GM18951 (cell line): Measurements from ENCODE around the gene KRTAP5-6.
"Not testable (repeated sequence)": the region's sequence is repeated elsewhere in the genome, so short reads cannot be mapped to it uniquely, and the experiment has no call there.

Experiments used
- POLR2A ChIP-seq: IDR thresholded peaks from 4 replicates; pipeline ENCODE4 v1.6.1; 2011; ENCODE audit warnings: mild to moderate bottlenecking; ENCODE audit not compliant: insufficient read length, insufficient read depth; ENCODE audit errors: extremely low read depth
- in situ Hi-C: fragments of 300-500 bp; cut with MboI; formaldehyde crosslinking; loops from one replicate; pipeline ENCODE4 v1.12.0; 2022; ENCODE audit warnings: low sequenced_read_pairs, mixed read lengths, inconsistent platforms; ENCODE audit not compliant: unreplicated experiment

Gene KRTAP5-6

GRCh38 chr11:1669546-1670218, 27.3 kb upstream of the KRTAP5-6 start:
- in situ Hi-C loops: no loop called here

GRCh38 chr11:1670457-1670856, 26.5 kb upstream of the KRTAP5-6 start:
- in situ Hi-C loops: not testable (repeated sequence)

More at GRCh38 chr11:1669546-1670218, 27.3 kb upstream of the KRTAP5-6 start:
- no peak for TF ChIP-seq POLR2A

GRCh38 chr11:1670905-1671371, 26.1 kb upstream of the KRTAP5-6 start:
- TF ChIP-seq POLR2A: no peak
- in situ Hi-C loops: no loop called here

- TF ChIP-seq POLR2A: no peak
- in situ Hi-C loops: no loop called here
These were observed 25.3 kb upstream of the KRTAP5-6 start for GRCh38 chr11:1671658-1672057.

GRCh38 chr11:1672613-1673350, 24.2 kb upstream of the KRTAP5-6 start:
- no peak for TF ChIP-seq POLR2A

GRCh38 chr11:1673446-1674172, 23.4 kb upstream of the KRTAP5-6 start:
- in situ Hi-C loops: no loop called here
- TF ChIP-seq POLR2A: no peak

More at GRCh38 chr11:1672613-1673350, 24.2 kb upstream of the KRTAP5-6 start:
- in situ Hi-C loops: no loop called here

- in situ Hi-C loops: loop anchor here (25.0 kb wide), 1 partner anchor 488 kb away; the partner anchor contains the start of genes INS and TH
- TF ChIP-seq POLR2A: no peak
These were observed 22.5 kb upstream of the KRTAP5-6 start for GRCh38 chr11:1674173-1675131.

GRCh38 chr11:1675536-1676228, 21.3 kb upstream of the KRTAP5-6 start:
- in situ Hi-C loops: loop anchor here (25.0 kb wide), 1 partner anchor 487 kb away; the partner anchor contains the start of genes INS and TH
- no peak for TF ChIP-seq POLR2A

GRCh38 chr11:1676229-1676740, 20.7 kb upstream of the KRTAP5-6 start:
- in situ Hi-C loops: loop anchor here (25.0 kb wide), 1 partner anchor 486 kb away; the partner anchor contains the start of genes INS and TH

GRCh38 chr11:1679881-1680280, 17.1 kb upstream of the KRTAP5-6 start:
- no peak for TF ChIP-seq POLR2A
- in situ Hi-C loops: loop anchor here (25.0 kb wide), 1 partner anchor 482 kb away; the partner anchor contains the start of genes INS and TH

More at GRCh38 chr11:1676229-1676740, 20.7 kb upstream of the KRTAP5-6 start:
- TF ChIP-seq POLR2A: no peak

GRCh38 chr11:1682225-1682905, 14.6 kb upstream of the KRTAP5-6 start:
- in situ Hi-C loops: loop anchor here (25.0 kb wide), 1 partner anchor 480 kb away; the partner anchor contains the start of genes INS and TH
- no peak for TF ChIP-seq POLR2A

GRCh38 chr11:1683216-1683615, 13.8 kb upstream of the KRTAP5-6 start:
- in situ Hi-C loops: loop anchor here (25.0 kb wide), 1 partner anchor 479 kb away; the partner anchor contains the start of genes INS and TH

- in situ Hi-C loops: loop anchor here (25.0 kb wide), 1 partner anchor 478 kb away; the partner anchor contains the start of genes INS and TH
These were observed 13.0 kb upstream of the KRTAP5-6 start for GRCh38 chr11:1683904-1684572.

GRCh38 chr11:1684886-1685874, 11.8 kb upstream of the KRTAP5-6 start:
- in situ Hi-C loops: loop anchor here (25.0 kb wide), 1 partner anchor 477 kb away; the partner anchor contains the start of genes INS and TH

GRCh38 chr11:1686220-1686619, 10.8 kb upstream of the KRTAP5-6 start:
- in situ Hi-C loops: loop anchor here (25.0 kb wide), 1 partner anchor 476 kb away; the partner anchor contains the start of genes INS and TH
